ENCODE results near the gene TTC39B.

TTC39B gene

GRCh38 chr9:15300218-15300617, 6.8 kb downstream of the TTC39B start:
- DNase-seq = no peak

DNA sequence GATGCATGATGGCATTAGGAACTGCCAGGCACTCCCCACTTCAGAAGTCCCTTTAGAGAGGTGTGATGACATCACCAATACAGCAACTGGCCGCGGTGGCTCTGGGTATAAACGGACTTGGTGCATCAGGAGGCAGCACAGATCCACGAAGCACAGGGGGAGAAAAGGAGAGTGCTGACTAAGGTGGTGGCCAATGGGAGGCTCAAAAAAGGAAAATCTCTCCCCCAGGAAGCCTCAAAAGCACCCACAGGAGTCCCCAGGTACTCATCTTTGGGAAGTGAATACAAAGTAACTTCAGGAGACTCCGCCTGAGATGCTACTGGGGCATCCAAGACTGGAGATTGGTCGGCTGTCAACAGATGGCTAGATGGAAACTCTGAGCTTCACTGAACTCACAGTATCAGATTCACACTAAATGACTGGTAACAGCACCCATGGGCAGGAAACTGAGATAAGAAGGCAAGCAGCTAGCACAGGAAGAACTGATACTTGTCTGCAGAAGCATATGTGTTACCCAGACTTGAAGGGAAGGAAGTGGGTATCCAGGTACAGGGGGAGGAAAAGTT, 7.6 kb downstream of the TTC39B start:
- peak; percentile 80 for DNase-seq

DNA sequence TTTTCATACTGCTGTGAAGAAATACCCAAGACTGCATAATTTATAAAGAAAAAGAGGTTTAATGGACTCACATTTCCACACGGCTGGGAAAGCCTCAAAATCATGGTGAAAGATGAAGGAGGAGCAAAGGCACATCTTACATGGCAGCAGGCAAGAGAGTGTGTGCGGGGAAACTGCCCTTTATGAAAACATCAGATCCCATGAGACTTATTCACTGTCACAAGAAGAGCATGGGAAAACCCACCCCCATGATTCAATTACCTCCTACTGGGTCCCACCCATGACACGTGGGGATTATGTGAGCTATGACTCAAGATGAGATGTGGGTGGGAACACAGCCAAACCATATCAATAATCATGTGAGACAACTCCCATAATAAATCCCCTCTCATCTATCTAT, 8.7 kb downstream of the TTC39B start:
- no peak for DNase-seq

GRCh38 chr9:15295761-15296405, 11.1 kb downstream of the TTC39B start:
- DNase-seq = peak; percentile 76

DNA sequence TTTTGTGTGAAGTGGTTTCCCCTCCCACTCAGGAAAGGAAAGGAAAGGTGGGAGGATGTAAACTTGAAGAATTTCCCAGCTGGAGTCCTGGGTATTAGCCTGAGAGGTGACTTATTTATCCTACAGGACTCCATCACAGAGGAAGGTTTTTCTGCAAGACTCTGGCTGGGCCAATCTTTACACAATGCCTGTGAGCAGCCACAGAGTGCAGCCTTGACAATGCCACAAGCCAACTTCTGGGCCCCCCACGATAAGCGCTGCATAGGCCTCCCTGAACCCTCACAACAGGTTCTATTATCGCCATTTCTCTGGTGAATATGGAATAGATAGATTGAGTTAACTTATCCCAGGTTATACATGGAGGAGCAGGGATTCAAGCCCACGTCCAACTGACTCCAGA, 12.4 kb downstream of the TTC39B start:
- no peak for DNase-seq

GRCh38 chr9:15293804-15294316, 13.2 kb downstream of the TTC39B start:
- DNase-seq = peak; percentile 59

GRCh38 chr9:15293084-15293483, 13.9 kb downstream of the TTC39B start:
- no peak for DNase-seq

GRCh38 chr9:15289603-15290002, 17.4 kb downstream of the TTC39B start:
- no peak for DNase-seq

GRCh38 chr9:15287309-15287708, 19.7 kb downstream of the TTC39B start:
- no peak for DNase-seq

- no peak for DNase-seq
These were observed 20.7 kb downstream of the TTC39B start for GRCh38 chr9:15286161-15286821.

DNA sequence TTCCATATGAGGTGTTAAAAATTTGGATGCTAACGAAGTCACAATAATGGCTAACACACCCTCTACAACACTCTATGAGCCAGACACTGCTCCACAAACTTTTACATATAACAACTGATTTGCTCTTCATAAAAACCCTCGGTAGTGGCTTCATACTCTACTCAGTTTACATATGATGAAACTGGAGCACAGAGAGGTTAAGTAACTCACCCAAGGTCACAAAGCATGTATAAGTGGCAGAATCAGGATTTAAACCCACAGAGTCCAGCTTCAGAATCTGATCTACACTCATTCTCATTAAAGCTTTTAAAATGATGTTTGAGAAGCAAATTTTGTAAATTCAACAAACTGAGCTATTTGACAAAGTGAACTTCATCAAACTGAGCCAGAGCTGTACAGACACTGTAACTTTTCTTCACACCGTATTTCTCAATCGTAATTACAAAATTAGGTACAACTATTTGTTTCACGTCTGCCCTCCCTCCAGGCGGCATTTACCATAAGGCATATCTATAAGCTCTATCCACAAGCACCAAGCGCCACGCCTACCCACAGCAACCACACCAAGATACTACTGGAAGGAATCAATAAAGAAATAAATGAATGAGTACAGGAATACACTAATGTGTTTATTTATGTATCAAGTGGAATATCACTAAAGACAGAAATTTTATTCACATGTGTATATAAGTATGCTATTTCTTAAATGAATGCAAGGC, 24.3 kb downstream of the TTC39B start:
- DNase-seq = no peak

DNA sequence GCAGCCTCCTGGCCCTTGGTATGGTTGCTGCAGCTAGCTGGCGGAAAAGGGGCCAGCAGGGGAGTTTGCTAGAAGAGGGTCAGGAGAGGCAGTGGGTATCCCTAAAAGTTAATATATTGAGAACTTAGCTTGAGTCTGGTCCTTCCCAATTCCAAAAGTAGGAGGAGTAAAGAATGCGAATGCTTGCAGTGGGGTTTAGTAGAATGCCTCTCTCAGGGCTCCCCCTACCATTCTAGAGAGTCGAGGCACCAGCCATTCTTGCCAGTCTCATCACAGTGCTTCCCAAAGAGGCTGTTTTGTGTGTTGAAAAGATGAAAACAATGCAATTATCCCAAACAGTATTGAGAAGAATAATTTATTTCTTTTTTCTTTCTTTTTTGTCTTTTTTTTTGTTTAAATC, 26.4 kb downstream of the TTC39B start:
- no peak for DNase-seq

GRCh38 chr9:15278839-15279238, 28.2 kb downstream of the TTC39B start:
- no peak for DNase-seq

GRCh38 chr9:15278091-15278687, 28.8 kb downstream of the TTC39B start:
- no peak for DNase-seq

GRCh38 chr9:15277400-15278090, 29.5 kb downstream of the TTC39B start:
- peak; percentile 51 for DNase-seq

DNA sequence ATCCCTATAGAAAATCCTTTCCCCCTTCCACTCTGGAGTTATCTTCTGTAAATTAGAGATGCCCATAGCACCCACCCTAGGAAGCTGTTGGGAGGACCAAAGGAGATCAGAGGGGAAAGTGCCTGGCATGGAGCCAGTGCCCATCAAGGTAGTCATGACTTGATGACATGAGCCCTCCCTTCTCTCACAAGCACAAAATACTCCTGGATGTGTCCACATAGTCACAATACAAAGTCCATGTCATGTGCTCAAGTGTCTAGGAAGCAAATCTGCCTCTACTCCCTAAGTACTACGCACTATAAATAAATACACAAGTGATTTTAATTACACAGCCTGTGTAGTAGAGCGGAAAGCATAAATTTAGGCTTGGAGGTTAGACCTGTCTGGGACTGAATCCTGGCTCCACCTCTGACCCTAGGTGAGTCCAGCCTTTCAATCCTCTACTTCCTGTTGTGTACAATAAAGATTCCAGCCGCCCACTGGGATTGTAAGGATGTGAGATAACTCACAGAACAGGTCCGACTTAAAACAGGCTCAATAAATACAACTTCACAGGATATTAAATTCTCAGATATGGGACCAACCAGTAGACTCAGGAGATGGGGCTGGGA, 30.6 kb downstream of the TTC39B start:
- no peak for DNase-seq

- no peak for DNase-seq
These were observed 32.6 kb downstream of the TTC39B start for GRCh38 chr9:15274425-15274824.

- DNase-seq = no peak
These were observed 34.6 kb downstream of the TTC39B start for GRCh38 chr9:15272377-15272928.

GRCh38 chr9:15271403-15271802, 35.6 kb downstream of the TTC39B start:
- peak; percentile 39 for DNase-seq

DNA sequence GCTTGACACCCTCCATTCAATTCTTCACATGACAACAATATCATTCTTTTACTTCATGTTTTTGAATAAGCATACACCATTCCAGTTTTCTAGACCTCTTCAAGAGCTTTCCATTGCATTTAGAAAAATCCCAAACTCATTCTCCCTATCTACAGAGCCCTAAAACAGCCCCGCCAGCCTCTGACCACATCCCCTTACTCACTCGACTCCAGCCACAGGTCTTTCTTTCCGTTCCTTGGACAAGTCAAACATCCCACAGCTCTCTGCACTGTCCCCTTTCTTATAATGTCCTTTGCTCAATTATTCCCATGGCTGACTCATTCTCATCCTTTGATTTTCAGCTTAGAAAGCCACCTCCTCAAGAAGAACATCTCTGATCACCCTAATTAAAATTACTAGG, 38.2 kb downstream of the TTC39B start:
- no peak for DNase-seq

DNA sequence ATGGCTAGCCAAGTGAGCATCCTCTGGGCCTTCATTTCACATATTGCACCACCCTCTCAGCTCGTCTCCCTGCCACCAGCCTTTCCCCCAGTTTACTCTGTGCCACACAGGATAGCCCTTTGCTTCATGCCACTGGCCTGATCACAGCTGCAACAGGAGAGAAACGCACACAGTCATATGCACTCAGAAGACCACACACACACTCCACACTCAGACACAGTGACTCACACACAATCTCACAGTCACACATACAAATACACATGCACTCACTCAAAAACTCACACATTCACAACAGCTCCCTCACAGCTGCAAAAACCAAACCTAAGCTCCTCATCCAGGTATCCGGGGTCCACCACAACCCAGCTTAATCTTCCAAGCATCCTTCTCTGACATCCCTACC, 38.7 kb downstream of the TTC39B start:
- DNase-seq = no peak

GRCh38 chr9:15264918-15265317, 42.1 kb downstream of the TTC39B start:
- no peak for DNase-seq
